Activated CD8-positive, alpha-beta memory T cell treated with anti-CD3 and anti-CD28 coated beads for 1 hour (primary cell): Measurements from ENCODE around the gene TGFBR1.
A peak's percentile ranks its signal among the peaks of the same experiment; 100 is the strongest.
"Not testable (repeated sequence)": the region's sequence is repeated elsewhere in the genome, so short reads cannot be mapped to it uniquely, and the experiment has no call there.

Experiments used
- DNase-seq, 2 donors: peaks; one replicate each; pipeline ENCODE4 v3.0.0-alpha.2; 2020; ENCODE audit warnings: low read depth in 1 of 2; ENCODE audit errors: extremely low read depth in 1 of 2

TGFBR1 gene

DNA sequence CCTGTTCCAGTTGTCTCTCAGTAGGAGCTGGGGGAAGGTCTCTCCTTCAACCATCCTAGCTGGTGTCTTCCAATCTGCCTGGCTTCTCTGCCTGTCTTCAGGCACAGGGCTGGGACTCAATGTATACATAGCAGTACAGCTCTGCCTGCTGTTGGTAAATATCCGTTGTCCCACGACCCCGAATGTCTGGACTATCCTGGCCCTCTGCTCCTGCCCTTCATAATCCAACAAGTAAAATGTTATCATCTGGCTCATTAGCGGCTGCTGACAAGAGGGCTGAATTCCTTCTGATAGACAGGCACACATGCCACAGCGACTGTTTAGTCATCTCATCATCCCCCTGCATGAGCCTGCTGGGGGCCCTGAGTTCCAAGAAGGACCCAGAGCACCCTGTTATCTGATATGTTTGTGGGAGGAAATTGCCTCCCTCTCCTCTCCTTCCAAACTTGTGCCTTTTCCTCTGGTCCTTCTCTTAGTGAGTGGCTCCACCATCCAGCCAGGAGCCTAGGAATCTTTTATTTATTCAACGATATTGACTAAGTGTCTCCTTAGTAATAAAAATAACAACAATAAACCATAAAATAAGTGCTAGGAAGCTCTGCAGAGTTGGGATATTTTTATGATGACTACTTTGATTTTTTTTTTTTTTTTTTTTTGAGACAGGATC is 29.5 kb upstream of the TGFBR1 start:
- no peak for DNase-seq

DNA sequence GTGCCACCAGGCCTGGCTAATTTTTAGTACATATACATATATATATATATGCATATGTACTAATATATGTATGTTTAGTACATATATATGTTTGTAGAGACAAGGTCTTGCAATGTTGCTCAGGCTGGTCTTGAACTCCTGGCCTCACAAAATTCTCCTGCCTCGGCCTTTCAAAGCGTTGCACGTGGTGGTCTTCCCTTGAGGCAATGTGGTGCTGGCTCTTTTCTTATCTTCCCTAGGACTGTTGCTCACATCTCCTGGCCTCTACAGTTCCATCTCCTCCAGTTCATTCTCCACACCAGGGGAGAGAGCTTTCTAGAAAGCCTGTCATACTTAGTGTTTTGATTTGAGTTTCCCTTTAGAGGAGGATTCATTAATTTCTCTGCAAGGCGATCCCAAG is 28.9 kb upstream of the TGFBR1 start:
- no peak for DNase-seq

DNA sequence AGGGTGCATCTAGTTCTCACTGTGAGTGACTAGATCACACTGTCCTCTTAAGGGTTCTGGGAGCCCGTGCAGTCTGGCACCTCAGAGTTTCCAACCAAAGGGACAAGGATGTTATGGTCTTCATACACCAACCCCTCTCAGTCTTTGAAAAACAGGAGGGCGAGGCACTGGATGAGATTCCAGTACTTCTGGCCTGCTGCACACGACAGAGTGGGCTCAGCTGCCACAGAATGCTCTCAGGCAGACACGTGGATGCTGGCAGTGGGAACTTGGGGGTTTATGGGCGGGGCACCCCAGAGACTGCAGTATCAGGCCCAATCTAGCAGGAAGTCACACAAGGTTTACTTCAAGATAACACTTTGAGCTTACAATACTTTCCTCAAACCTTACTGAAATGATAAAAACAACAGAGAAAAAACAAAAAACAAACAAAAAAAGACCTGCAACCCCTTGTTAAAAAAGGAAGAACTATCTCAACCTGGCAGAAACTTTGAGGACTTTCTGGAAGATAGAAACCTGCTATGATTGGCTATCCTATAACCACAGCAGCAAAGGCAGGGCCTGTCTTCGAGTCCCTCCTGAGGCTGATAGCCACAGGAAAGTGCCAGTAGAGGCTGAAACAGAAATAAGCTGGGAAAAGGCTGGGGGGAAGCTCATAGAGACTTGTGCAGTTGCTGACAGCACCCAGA is 28.3 kb upstream of the TGFBR1 start:
- peak in 1 of 2 donors; percentile 35 for DNase-seq

DNA sequence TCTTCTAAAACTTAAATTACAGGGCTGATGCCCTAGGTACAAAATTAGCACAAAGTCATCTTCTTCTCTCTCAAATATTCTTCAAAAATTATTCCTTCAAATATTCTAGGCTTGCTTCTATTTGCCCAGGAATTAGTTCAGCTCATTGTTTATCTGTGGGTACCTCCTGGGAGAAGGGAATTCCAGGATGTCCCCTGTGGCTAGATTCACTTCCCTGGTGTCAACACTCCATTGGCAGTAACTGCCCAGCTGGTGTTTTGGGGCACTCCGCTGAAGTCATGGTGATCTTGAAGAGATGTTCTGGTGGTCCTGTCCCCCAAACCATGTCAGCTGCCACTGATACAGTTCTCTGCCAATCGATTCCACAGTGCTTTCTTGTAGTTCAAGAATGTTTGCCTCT is 26.2 kb upstream of the TGFBR1 start:
- DNase-seq, result no peak

DNA sequence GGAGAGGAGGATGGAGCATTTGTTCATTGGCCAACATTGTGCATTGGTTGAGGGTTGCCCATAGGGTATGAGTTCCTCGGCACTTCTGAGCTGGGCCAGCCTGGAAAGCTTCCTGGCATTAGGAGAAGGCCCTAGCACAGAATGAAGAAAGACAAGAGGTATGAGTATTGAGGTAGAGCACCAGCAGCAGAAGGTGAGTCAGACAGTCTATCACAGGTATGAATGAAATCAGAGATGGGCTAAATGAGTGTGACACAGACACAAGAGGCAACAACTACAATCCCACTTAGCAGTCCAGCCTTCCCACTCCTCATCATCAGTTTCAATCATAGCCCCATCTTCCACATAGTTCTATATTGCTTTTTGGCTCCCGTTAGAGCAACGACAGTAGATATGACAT is 25.4 kb upstream of the TGFBR1 start:
- DNase-seq, result no peak

DNA sequence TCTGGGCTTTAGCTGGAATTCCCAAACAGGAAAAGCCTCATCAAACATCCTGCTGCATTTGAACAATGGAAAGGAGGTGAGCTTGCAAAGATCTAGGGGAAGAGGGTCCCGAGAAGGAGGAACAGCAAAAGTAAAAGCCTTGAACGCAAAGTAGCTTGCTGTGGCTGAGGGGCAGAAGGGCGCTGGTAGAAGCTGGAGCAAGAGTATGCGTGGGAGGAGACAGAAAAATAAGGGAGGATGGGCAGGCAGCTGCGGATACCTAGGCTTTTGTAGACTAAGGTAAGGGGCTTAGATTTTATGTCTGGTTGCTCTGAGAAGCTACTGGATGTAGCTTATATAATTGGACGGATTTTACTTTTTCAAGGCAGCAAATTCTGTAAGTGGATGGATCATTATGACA is 21.9 kb upstream of the TGFBR1 start:
- DNase-seq, result no peak

DNA sequence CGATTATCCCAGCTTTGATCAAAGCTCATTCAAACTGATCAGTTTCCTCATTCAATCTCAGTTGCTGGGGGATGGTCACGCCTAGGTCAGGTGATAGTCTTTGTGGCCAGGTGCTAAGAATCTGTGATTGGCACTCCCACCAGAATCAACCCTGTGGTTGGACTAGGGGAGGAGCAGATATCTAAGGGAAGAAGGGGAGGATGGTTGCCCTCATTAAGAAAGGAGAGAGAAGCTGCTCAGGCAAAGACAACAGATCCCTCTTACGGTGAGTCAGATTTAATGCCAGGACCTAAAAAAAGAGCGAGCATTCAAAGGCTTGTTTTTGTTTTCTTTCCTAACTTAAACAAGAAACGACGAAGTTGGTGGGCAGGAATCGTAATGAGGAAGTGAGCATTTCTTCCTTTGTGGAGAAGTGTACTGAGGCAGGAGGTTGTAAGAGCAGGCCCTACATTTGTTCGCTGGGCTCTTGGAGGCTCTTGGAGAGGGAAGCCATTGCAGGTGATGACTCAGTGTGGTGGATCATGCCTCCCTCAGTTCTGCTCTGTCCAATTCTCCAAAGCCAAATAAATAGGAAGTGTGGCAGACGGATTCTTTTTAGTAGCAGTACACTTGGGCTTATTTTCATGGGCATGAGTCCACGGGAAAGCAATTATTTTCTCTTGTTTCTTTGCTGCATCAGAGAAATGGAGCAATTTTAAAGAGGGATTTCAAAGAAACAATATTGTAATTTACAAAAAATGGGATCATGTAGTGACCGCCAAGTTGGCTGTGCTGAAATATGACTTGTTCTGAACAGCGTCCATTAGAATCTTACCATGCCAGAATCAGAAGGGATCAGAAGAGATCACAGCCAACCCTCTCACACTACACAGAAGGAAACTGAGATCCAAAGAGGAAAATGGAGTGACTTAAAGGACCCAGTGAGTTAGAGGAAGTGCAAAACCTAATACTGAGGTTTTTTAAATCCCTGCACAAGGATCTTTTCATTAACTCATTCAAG is 18.7 kb upstream of the TGFBR1 start:
- DNase-seq, result no peak

DNA sequence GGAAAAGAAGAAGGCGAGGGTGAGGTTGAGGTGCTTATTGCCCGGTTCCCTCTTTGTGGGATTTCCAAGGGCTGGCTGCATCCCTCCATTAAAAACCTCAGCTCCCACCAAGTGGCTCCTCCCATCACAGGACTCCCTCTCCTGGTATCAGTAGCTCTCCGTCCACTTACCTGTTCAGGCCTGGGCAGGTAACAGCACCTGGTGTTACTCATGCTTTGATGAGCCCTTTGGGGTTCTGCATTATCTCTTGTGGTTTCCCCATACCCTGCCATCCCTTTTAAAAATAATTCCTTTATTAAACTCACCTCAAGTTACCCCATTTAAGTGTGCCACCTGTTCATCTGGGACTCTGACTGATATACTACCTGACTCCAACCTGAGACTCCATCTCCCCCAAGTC is 17.5 kb upstream of the TGFBR1 start:
- no peak for DNase-seq

DNA sequence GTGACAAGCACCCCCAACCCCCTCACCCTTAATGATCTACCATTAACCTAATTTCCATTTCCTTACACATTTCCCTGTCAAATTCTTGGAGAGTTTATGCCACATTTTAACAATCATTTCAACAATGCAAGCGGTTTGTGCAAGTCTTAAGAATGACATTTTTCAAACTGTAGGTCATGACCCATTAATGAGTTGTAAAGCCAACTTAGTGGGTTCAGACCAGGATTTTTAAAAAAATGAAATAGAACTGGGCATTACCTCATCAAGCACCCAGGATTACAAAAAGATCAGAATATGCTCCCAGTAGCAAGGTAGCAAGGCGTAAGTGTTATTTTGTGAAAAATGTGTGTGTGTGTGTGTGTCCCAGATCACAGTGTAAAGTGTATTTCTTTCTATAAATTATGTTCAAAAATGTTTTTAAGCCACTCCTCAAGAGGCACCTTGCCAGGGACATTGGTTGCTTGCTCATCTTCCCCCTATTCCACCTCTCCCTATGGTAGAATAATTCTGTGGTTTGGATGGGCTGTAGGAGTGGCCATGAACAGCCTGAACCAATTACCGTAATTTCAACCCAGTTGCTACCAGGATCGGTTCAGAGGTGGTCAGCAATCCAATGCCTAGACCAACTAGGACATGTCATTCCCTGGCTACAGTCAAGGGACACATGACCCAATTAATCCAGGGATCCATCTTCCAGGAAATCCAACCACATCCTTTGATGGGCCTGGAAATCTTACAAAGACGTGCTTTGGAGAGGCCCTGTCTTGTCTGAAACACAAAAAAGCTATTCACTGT is 14.4 kb upstream of the TGFBR1 start:
- DNase-seq, result no peak

DNA sequence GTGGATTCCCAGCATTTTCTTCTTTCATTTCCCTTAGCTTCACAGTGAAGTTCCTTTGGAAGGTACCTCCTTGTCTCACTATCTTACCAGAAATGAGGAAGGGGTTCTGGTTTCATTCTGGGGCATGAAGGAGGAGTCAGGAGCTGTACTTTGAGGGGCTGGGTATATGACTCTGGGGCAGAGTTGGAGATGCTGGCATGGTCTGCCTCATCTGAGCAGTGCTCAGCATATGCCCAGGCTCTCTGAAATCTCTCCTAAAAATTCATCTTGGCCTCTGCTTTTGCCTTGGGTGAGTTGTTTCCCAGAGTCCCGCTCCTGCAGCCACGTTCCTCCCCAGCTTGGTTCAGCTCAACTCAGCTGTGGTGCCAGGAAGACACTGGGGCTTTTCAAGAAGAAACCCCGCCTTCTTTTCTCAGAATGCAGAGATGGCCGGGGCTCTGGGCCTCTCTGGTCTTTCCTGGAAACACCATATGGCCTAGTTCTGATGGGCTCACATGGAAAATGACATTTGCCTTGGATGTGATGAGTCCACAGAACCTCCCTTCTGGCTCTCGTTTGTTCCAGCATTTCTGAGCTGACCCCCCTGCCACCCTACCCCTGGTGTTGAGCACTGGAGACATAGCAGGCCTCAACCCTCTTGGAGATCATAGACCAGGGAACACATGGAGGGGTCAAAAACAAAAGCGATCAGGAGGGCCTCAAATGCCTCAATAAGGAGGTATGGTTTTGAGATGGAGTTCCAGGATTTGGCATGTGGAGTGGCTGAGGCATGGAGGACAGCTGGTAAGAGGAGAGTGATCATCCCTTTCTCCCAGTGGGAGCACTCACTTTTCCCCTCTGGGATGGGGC is 12.0 kb upstream of the TGFBR1 start:
- no peak for DNase-seq

DNA sequence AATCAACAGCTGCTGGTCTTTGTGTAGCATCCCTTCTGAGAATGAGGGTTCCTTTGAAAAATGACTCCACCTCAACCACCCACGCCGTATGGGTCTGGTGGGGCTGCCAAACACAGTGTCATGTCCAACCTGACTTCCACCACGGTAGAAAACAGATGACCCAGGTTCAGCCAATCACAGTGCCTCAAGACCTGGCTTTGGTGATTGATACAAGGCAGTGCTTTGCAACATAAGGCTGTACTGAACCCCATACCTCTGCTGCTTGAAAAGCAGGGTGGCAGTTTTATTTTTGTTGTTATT is 11.5 kb upstream of the TGFBR1 start:
- DNase-seq, result no peak

DNA sequence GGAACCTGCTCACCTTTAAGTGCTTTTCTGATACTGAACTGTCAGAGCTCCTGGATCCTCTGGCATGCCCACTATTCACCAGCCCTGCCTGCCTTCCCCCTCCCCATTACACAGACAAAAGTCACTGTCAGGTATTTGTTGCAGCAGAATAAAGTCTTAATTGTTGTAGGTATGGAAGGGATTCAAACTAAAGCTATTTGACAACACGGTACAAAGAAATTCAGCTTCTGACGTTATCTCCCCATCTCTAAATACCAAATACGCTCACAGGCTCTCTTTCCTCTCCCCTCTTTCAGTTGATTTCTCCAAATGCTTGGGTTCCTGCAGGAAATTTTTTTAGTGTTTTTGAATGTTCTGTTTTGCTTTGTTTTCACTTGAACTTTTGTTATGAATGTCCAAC is 9.3 kb upstream of the TGFBR1 start:
- DNase-seq, result no peak

DNA sequence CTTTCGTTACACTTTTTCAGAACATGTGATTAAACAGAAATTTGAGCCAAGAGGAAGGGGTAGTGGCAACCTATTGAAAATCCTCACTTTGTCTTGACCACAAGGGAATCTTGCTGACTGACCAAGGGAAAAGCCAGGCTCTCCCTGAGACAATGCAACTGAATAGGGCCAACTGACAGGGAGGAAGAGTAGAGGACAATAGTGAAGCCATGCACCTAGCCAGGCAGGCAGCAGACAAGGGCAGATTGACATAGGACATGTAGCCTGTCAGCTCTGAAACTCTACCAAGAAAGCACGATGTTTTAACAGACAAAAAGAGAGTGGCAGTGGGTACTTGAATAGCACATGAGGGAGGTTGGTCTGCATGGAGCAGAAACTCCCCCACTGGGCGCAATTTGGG is 8.5 kb upstream of the TGFBR1 start:
- DNase-seq, result no peak

DNA sequence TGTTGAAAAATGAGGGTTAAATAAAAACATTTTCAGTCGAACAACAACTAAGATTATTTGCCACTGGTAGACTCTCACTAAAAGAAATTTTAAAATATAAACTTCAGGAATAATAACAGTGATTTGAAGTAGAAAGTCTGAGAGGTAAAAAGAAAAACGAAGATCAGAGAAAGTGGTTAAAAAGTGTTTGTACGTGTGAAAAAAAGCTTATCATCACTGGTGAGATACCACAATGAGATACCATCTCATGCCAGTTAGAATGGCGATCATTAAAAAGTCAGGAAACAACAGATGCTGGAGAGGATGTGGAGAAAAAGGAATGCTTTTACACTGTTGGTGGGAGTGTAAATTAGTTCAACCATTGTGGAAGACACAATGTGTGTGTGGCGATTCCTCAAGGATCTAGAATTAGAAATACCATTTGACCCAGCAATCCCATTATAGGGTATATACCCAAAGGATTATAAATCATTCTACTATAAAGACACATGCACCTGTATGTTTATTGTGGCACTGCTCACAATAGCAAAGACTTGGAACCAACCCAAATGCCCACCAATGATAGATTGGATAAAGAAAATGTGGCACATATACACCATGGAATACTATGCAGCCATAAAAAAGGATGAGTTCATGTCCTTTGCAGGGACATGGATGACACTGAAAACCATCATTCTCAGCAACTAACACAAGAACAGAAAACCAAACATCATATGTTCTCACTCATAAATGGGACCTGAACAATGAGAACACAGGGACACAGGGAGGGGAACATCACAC is 4.9 kb upstream of the TGFBR1 start:
- not testable (repeated sequence) for DNase-seq

DNA sequence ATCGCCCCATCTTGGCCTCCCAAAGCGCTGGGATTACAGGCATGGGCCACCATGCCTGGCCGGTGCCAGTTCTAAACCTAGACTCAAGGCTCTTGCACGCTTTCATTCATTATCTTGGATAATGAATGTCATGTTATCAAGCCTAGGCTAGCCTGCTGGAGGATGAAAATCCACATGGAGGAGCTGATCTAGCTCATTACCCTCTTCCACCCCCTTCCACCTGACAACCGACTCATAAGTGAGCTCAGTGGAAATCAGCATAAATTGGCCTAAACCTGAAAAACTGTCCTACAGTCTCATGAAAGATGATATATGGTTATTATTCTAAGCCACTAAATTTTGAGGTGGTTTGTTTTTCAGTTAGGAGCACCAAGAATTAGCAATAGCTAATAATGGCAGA is 3.6 kb upstream of the TGFBR1 start:
- no peak for DNase-seq

DNA sequence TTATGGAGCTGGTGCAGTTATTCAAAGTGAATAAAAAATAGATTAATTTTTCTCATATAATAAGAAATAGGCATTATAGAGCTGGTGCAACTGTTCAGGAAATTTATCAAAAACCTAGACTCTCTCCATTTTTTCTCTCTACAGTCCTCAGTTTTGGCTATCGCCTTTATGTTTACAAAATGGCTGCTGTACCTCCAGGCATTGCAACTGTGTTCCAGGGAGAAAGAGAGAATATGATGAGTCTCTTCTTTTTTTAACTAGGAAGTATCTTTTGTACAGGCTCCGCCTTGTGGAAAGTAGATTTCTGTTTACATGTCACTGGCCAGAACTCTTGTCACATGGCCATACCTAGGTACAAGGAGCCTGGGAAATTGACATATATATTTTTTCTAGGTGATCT is 3.1 kb upstream of the TGFBR1 start:
- no peak for DNase-seq

DNA sequence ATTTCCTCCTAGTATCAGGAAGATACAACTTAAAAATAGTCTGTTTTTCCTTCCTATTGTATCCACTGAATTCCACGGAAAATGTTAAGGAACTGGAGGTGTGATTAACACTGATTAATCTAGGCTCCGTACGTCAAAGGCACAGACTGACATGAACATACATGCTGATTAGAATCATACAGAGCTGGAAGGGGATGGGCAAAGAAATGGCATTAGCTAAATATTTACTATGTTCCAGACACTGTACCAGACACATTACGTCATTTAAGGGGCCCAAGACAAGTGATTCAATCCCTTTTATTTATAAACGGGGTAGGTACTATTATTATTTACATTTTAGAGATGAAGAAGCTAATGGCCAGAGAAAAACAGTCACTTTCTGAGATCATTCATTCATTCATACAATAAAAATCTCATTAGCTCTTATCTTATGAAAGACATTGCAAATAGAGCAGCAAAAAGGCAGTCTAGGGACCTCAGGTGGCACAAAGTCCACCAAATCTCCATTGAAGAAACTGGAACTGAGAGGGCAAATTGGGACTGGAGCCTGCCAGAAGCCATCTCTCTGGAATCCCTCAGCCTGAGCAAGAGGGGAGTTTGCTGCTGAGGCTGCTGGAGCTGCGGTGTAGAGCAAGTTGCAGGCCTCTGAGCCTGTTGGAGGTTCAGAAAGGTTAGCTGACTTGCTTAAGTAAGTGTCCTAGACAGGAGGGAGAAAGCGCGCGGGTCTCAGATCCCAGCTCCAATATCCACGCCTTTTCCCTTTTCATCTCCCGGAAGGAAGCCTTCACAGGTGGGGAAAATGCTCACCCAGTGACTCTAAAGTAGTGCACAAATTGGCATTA is 1.6 kb upstream of the TGFBR1 start:
- no peak for DNase-seq

DNA sequence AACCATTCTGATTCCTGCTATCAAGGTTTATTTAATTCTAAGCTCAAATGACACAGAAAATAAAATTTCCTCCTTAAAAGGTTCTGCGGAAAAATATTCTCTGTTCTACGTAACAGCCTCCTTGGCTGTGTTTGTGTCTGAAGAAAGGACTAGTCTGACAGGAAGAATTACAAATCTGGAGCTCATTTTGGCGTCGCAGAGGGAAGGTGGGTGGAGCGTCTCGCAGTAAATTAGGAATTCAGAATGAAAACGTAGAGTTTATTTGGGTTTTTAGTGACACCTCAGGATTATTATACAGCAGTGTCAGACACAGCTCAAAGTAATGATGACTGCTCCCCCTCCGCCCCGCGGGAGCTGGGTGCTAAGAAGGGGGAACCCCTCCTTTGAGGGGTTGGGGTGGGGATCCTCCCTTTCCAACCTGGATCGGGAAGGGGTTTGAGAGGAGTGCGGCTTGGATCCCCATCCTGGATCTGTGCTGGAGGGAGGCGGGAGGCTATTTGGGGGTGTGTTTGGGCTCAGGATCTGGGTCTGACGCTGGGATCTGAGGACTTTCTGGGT is 933 bp upstream of the TGFBR1 start:
- no peak for DNase-seq
